HEK293T (cell line): ENCODE results near the gene CHST12.

Experiments used
- CTCF ChIA-PET: fragments of 350-600 bp; formaldehyde crosslinking; extraction: SDS; loops from one replicate; lab custom pipeline; 2021; ENCODE audit warnings: antibody characterized with exemption, inconsistent platforms; lab: Yijun Ruan, JAX
- POLR2A ChIA-PET: fragments of 350-600 bp; formaldehyde crosslinking; extraction: SDS; loops from one replicate; lab custom pipeline; 2020; ENCODE audit warnings: antibody characterized with exemption, inconsistent platforms; lab: Yijun Ruan, JAX
- DNase-seq: peaks from one replicate; pipeline ENCODE4 v3.0.0; 2012; ENCODE audit warnings: mixed read lengths; ENCODE audit errors: extremely low spot score
- ARNT ChIP-seq: fragments of 450-650 bp; IDR thresholded peaks from 2 replicates; pipeline ENCODE4 v1.6.1; 2017; ENCODE audit warnings: mild to moderate bottlenecking
- BHLHE40 ChIP-seq: fragments of 450-650 bp; IDR thresholded peaks from 2 replicates; pipeline ENCODE4 v1.6.1; 2016; ENCODE audit warnings: mild to moderate bottlenecking, moderate library complexity, borderline replicate concordance
- CTBP1 ChIP-seq: fragments of 450-650 bp; IDR thresholded peaks from 2 replicates; pipeline ENCODE4 v1.6.1; 2016; ENCODE audit warnings: borderline replicate concordance
- ELF4 ChIP-seq: fragments of 450-650 bp; IDR thresholded peaks from 2 replicates; pipeline ENCODE4 v1.6.1; 2017; ENCODE audit warnings: antibody characterized with exemption
- FOXA1 ChIP-seq: fragments of 450-650 bp; IDR thresholded peaks from 2 replicates; pipeline ENCODE4 v1.6.1; 2016; ENCODE audit warnings: mild to moderate bottlenecking
- FOXK2 ChIP-seq: fragments of 450-650 bp; IDR thresholded peaks from 2 replicates; pipeline ENCODE4 v1.6.1; 2016; ENCODE audit warnings: mild to moderate bottlenecking
- FOXM1 ChIP-seq: fragments of 450-650 bp; IDR thresholded peaks from 2 replicates; pipeline ENCODE4 v1.6.1; 2017; ENCODE audit warnings: mild to moderate bottlenecking, borderline replicate concordance
- HDGF ChIP-seq: fragments of 450-650 bp; IDR thresholded peaks from 2 replicates; pipeline ENCODE4 v1.6.1; 2017; ENCODE audit warnings: antibody characterized with exemption, borderline replicate concordance
- L3MBTL2 ChIP-seq: fragments of 450-650 bp; conservative IDR thresholded peaks from 2 replicates; pipeline ENCODE4 v1.6.1; 2016; ENCODE audit warnings: mild to moderate bottlenecking
- LEF1 ChIP-seq: fragments of 450-650 bp; IDR thresholded peaks from 2 replicates; pipeline ENCODE4 v1.6.1; 2017; ENCODE audit warnings: mild to moderate bottlenecking, borderline replicate concordance
- NFRKB ChIP-seq: fragments of 450-650 bp; IDR thresholded peaks from 2 replicates; pipeline ENCODE4 v1.6.1; 2016; ENCODE audit warnings: mild to moderate bottlenecking, moderate library complexity
- PKNOX1 ChIP-seq: fragments of 450-650 bp; IDR thresholded peaks from 2 replicates; pipeline ENCODE4 v1.6.1; 2016
- SUZ12 ChIP-seq: fragments of 450-650 bp; IDR thresholded peaks from 2 replicates; pipeline ENCODE4 v1.6.1; 2016; ENCODE audit warnings: mild to moderate bottlenecking
- TARDBP ChIP-seq: fragments of 450-650 bp; IDR thresholded peaks from 2 replicates; pipeline ENCODE4 v1.6.1; 2016

The CHST12 gene

GRCh38 chr7:2445898-2446555, 42.6 kb downstream of the CHST12 start:
- CTCF ChIA-PET = no interaction called here
- TF ChIP-seq FOXK2 (no peak), PKNOX1 (no peak), NFRKB (no peak), TARDBP (no peak), BHLHE40 (no peak), SUZ12 (no peak), HDGF (no peak), FOXA1 (no peak), ARNT (no peak), CTBP1 (no peak)
- POLR2A ChIA-PET = no interaction called here
- DNase-seq = no peak

- CTCF ChIA-PET = no interaction called here
- DNase-seq = no peak
- no peak for TF ChIP-seq L3MBTL2
- TF ChIP-seq CTBP1 = no peak
- TF ChIP-seq TARDBP = no peak
- TF ChIP-seq ELF4 = no peak
- TF ChIP-seq PKNOX1 = no peak
- no peak for TF ChIP-seq LEF1
Observed at GRCh38 chr7:2446676-2447075, 43.3 kb downstream of the CHST12 start.

GRCh38 chr7:2450198-2451107, 47.0 kb downstream of the CHST12 start:
- POLR2A ChIA-PET = interaction anchor here (2.1 kb wide), 1 partner anchor 18 kb away, joined by 9 read pairs; no protein-coding TSS in a partner anchor
- TF ChIP-seq FOXM1 (no peak), NFRKB (no peak), PKNOX1 (no peak), BHLHE40 (no peak), FOXA1 (no peak), SUZ12 (no peak), L3MBTL2 (no peak)
- DNase-seq = no peak
- CTCF ChIA-PET = interaction anchor here (0.5 to 7.5 kb wide), 5 partner anchors 18 to 269 kb away, joined by 3 to 79 read pairs (median 3); no protein-coding TSS in a partner anchor

More at GRCh38 chr7:2446676-2447075, 43.3 kb downstream of the CHST12 start:
- POLR2A ChIA-PET = no interaction called here

GRCh38 chr7:2451171-2452073, 48.0 kb downstream of the CHST12 start:
- ChIA-PET CTCF (interaction anchor here (0.5 to 7.5 kb wide), 6 partner anchors 17 to 268 kb away, joined by 3 to 79 read pairs (median 3); no protein-coding TSS in a partner anchor), POLR2A (interaction anchor here (0.9 to 2.1 kb wide), 2 partner anchors 17 to 48 kb away, joined by 3 to 9 read pairs; partner anchors contain the start of gene CHST12)
- peak; percentile 84 for DNase-seq
- TF ChIP-seq L3MBTL2 (peak; percentile 24; the same call in 1 of the 2 replicates), FOXM1 (no peak)

- TF ChIP-seq PKNOX1 (no peak), HDGF (no peak), CTBP1 (no peak), ARNT (no peak), ELF4 (no peak), BHLHE40 (no peak)
- POLR2A ChIA-PET = interaction anchor here (0.9 kb wide), 1 partner anchor 49 kb away, joined by 3 read pairs; the partner anchor contains the start of gene CHST12
- no peak for DNase-seq
- CTCF ChIA-PET = interaction anchor here (0.6 to 7.5 kb wide), 5 partner anchors 16 to 229 kb away, joined by 3 to 79 read pairs (median 3); no protein-coding TSS in a partner anchor
Observed at GRCh38 chr7:2452074-2452507, 48.7 kb downstream of the CHST12 start.
